HG02642 (cell line): Measurements from ENCODE around the gene CMIP.

ENCODE experiments used
- ATAC-seq: cut with Tn5 transposase; IDR thresholded peaks from one replicate; pipeline ENCODE4 v1.9.1; 2021; ENCODE audit warnings: mild to moderate bottlenecking; ENCODE audit not compliant: unreplicated experiment, poor library complexity

CMIP gene

GRCh38 chr16:81665588-81665987 lies 221.0 kb downstream of the CMIP start:
- ATAC-seq = no peak

GRCh38 chr16:81666113-81666512 lies 221.5 kb downstream of the CMIP start:
- no peak for ATAC-seq

- ATAC-seq = no peak
These were observed 223.9 kb downstream of the CMIP start for GRCh38 chr16:81668243-81669097.

DNA sequence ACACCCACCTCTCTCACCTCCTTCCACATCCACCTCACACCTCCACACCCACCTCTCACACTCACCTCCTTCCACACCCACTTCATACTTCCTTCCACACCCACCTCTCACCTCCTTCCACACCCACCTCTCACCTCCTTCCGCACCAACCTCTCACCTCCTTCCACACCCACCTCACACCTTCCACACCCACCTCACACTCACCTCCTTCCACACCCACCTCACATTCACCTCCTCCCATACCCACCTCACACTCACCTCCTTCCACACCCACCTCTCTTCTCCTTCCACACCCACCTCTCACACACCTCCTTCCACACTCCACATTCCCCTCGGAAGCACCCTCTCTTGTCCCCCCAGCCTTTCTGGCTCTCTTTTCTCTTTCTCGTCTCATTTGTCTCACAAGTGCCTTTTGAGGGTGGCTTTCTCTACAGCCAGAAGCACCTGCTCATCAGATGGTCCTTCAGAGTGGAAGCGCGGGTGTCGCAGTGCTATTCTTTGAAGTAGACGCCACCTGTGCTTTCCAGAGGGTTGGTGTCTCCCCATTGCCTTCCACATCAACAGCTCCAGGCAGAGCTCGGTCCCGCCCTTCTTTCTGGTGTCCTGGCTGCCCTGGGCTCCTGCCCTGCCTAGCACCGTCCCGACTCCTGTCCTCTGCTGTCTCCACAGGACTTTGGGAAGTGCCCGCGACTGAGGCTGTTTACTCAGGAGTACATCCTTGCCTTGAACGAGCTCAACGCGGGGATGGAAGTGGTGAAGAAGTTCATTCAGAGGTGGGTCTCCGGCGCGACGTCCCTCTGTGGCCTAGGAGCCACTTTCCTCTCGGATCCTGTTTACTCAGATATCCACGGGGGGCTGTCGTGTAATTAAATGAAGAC lies 225.1 kb downstream of the CMIP start:
- ATAC-seq = no peak

DNA sequence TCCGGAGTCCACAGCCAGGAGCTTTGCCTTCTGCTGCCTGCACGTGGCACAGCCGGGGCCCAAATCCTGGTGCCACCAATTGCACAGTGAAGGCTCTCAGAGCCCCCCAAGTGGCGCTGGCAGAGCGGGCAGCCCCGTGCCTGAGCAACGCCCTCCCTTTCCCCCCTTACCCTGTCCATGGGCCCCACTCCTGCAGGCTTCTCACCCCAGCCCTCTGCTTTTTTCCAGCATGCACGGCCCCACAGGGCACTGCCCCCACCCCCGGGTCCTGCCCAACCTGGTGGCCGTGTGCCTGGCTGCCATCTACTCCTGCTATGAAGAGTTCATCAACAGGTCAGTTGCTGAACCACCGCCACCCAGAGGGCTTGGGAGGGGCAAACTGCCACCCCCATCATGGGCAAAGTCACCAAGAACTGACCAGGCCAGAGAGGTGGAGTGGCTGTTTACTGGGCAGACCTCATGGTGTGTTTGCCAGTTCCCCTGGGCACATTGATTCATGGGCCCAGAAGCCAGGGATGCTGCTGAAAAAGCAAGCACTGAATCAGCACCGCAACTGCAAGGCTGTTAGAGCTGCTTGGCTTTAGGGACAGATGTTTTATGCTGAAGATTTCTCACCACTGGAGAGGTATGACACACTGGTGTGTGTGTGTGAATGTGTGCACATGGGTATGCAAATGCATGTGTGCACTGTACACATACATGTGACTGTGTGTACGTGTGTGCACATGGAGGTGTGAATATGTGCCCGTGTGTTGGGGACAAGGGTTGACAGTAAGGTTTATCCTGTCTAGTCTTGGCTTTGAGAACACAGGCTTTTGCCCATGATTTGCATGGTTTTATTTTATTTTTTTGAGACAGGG lies 227.4 kb downstream of the CMIP start:
- ATAC-seq = no peak

DNA sequence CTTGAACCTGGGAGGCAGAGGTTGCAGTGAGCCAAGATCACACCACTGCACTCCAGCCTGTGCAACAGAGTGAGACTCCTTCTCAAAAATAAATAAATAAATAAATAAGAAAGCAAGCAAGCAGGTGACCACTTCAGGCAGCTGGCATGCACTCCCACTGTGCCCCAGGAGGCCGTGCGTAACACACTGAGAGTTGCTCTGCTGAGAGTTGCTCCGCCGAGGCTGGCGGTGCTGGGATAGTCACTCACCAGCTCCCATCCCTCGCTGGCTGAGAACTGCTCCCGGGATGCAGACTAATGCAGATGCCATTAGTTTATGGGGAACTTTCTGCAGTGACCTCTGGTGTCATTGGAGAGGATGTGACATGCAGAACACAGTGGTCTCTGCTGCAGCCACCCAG lies 228.8 kb downstream of the CMIP start:
- ATAC-seq = no peak

DNA sequence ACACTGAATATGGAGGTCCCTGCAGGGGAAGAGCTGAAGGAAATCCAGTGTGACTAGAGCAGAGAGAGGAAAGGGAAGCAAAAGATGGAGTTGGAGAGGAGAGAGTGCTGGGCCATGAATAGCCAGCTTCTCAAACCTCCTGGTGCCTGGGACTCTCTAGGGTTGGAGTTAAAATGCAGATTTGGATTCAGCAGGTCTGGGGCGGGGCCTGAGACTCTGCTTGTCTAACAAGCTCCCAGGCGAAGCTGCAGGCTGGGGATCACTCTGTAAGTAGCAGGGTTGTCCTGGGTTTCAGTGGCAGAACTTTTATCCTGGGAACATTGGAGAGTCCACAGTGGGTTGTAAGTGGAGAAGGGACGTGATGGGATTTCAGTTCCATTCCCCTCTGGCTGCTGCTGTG lies 231.1 kb downstream of the CMIP start:
- ATAC-seq = no peak

GRCh38 chr16:81676066-81676882 lies 231.7 kb downstream of the CMIP start:
- ATAC-seq = no peak

GRCh38 chr16:81676883-81677737 lies 232.5 kb downstream of the CMIP start:
- ATAC-seq = no peak

DNA sequence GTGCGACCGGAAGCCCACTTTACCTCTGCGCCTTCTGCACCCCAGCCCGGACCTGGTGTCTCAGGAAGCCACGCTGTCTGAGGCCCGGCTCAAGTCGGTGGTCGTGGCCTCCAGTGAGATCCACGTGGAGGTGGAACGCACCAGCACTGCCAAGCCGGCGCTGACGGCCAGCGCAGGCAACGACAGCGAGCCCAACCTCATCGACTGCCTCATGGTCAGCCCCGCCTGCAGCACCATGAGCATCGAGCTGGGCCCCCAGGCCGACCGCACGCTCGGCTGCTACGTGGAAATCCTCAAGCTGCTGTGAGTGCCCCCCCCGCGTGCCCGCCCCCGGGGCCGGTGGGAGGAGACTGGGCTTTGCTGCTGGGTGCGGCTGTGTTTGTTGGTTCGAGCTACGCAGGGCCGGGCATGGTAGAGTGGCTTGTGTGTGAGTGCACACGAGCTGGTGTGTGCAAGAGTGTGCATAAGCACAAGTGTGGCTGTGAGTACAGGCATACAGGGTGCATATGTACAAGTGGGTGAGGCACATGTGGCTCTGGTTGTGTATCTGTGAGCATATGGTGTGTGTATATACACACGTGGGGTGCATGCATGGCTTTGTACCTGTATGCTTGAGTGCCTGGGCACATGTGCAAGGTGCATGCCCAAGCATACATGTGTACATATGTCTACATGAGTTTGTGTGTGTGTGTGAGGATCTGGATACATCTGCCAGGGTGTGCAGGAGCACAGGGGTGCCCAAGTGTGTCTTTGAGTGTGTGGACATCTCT lies 233.9 kb downstream of the CMIP start:
- no peak for ATAC-seq

DNA sequence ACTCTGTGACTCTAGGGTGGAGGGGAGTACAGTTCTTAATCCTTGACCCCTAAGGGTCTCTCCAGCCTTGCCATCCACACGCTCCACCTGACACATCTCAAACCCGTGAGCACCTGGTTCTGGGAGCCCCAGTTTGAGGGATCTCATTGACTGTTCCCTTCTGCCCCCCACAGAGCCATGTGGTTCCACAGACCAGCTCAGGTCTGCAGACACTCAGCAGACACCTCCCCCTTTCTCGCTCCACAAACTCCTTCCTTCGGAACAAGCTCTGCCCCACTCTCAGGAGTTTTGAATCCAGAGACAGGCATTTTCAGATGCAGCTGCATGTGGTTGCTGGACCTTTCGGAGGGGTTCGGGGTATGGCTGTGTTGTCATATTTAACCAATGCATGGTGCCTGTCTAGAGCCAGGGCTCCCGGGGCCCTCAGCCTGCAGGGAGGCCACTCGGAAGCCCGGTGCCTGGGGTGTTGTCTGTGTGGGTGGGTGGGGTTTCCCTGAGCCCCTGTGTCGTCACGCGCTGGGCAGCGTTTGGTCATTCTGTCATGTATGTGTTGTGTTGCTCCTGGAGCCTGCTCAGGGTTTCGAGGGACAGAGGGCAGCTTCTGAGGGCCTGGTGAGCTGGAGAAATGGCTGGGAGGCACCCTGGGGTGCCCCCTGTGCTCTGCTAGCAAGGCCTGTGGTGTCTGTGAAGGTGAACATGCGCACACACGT lies 235.3 kb downstream of the CMIP start:
- ATAC-seq = no peak

GRCh38 chr16:81680444-81681275 lies 236.1 kb downstream of the CMIP start:
- no peak for ATAC-seq

DNA sequence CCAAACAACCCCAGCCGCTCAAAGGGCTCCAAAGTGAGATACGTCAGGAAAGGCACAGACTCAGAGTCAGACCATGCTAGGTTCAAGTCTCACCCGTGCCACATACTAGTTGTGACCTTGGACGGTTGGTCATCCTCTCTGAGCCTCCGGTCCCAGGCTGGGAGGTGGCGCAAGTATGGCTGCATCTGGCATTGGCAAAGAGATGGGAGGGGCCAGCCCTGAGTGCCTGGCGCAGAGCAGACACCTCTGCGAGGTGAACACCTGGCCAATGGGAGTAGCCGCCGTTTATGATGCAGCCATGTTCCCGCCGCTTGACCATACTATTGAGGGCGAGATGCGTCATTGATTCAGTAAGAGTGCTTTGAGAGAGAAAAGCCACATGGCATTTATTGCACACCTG lies 236.7 kb downstream of the CMIP start:
- no peak for ATAC-seq

GRCh38 chr16:81684242-81684837 lies 239.7 kb downstream of the CMIP start:
- ATAC-seq = no peak

DNA sequence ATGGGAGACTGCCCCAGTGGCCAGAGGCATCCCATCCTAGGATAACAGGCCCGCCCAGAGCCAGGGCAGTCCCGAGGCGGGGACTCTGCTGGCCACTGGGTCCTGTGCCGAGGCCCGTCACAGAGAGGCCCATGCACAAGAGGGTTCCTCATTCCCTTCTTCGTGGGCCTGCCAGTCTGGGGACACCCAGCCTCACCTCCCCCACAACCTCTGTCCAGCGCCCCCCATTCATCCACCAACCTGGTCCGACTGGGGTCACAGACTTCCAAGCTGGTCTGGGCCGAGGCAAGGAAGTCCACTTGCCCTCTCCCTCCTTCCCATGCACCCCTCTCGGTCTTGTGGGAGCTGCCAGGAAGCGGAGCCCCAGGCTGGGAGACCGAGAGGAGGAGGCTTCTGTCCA lies 240.3 kb downstream of the CMIP start:
- no peak for ATAC-seq
